Putamen (tissue), 1 donor: ENCODE results near the gene GZF1.

ENCODE experiments used
- DNase-seq: peaks from one replicate; pipeline ENCODE4 v3.0.0-alpha.2; 2016; ENCODE audit warnings: low spot score

The GZF1 gene

GRCh38 chr20:23407781-23408464 is 45.9 kb downstream of the GZF1 start:
- peak; percentile 60 for DNase-seq

- DNase-seq, result no peak
Observed at GRCh38 chr20:23408957-23409356, 47.0 kb downstream of the GZF1 start.

- DNase-seq, result no peak
Observed at GRCh38 chr20:23409800-23410199, 47.8 kb downstream of the GZF1 start.

GRCh38 chr20:23410916-23411695 is 49.1 kb downstream of the GZF1 start:
- DNase-seq, result no peak

GRCh38 chr20:23412026-23412425 is 50.0 kb downstream of the GZF1 start:
- DNase-seq, result no peak

GRCh38 chr20:23413862-23414422 is 52.0 kb downstream of the GZF1 start:
- DNase-seq, result no peak

- no peak for DNase-seq
Observed at GRCh38 chr20:23414526-23415188, 52.7 kb downstream of the GZF1 start.

- DNase-seq, result no peak
Observed at GRCh38 chr20:23415555-23415954, 53.6 kb downstream of the GZF1 start.

GRCh38 chr20:23415959-23416583 is 54.1 kb downstream of the GZF1 start:
- DNase-seq, result no peak

GRCh38 chr20:23417861-23418260 is 55.9 kb downstream of the GZF1 start:
- no peak for DNase-seq

- DNase-seq, result no peak
Observed at GRCh38 chr20:23419657-23419994, 57.6 kb downstream of the GZF1 start.

GRCh38 chr20:23419995-23420901 is 58.3 kb downstream of the GZF1 start:
- DNase-seq, result peak; percentile 18

GRCh38 chr20:23420943-23421931 is 59.3 kb downstream of the GZF1 start, which contains the start of gene NAPB:
NAPB (minus strand) TSS chr20:23421488; CDS start chr20:23421402, 86 bp downstream.
- DNase-seq, result peak; percentile 94
